Measurements from ENCODE around the gene RPS6KA2. TPM values are rescaled to one million over a fixed set of nuclear protein-coding genes. Genes with fewer than 3 reads are reported as not detected.

RPS6KA2 gene
- total and polyA plus RNA-seq, 2 experiments from 2014 or later, result 12.5 to 25.3 TPM

DNA sequence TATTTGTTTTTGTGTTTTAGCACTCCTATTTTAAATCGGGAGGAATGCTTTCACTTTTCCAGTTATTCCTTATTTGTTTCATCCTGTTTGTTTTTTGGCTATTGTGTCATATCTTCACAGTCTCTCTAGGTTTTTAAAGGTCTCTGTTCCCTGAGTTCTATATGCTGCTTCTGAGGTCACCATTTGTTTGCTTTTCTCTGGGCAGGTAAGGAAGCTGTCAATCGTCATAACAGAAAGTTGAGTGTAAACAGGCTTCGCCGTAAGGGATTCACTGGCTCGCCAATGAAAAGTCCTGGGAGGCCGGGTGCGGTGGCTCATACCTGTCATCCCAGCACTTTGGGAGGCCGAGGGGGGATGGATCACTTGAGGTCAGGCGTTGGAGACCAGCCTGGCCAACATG is 48.7 kb upstream of the RPS6KA2 start (continued):
- TF ChIP-seq, protein P1, sequence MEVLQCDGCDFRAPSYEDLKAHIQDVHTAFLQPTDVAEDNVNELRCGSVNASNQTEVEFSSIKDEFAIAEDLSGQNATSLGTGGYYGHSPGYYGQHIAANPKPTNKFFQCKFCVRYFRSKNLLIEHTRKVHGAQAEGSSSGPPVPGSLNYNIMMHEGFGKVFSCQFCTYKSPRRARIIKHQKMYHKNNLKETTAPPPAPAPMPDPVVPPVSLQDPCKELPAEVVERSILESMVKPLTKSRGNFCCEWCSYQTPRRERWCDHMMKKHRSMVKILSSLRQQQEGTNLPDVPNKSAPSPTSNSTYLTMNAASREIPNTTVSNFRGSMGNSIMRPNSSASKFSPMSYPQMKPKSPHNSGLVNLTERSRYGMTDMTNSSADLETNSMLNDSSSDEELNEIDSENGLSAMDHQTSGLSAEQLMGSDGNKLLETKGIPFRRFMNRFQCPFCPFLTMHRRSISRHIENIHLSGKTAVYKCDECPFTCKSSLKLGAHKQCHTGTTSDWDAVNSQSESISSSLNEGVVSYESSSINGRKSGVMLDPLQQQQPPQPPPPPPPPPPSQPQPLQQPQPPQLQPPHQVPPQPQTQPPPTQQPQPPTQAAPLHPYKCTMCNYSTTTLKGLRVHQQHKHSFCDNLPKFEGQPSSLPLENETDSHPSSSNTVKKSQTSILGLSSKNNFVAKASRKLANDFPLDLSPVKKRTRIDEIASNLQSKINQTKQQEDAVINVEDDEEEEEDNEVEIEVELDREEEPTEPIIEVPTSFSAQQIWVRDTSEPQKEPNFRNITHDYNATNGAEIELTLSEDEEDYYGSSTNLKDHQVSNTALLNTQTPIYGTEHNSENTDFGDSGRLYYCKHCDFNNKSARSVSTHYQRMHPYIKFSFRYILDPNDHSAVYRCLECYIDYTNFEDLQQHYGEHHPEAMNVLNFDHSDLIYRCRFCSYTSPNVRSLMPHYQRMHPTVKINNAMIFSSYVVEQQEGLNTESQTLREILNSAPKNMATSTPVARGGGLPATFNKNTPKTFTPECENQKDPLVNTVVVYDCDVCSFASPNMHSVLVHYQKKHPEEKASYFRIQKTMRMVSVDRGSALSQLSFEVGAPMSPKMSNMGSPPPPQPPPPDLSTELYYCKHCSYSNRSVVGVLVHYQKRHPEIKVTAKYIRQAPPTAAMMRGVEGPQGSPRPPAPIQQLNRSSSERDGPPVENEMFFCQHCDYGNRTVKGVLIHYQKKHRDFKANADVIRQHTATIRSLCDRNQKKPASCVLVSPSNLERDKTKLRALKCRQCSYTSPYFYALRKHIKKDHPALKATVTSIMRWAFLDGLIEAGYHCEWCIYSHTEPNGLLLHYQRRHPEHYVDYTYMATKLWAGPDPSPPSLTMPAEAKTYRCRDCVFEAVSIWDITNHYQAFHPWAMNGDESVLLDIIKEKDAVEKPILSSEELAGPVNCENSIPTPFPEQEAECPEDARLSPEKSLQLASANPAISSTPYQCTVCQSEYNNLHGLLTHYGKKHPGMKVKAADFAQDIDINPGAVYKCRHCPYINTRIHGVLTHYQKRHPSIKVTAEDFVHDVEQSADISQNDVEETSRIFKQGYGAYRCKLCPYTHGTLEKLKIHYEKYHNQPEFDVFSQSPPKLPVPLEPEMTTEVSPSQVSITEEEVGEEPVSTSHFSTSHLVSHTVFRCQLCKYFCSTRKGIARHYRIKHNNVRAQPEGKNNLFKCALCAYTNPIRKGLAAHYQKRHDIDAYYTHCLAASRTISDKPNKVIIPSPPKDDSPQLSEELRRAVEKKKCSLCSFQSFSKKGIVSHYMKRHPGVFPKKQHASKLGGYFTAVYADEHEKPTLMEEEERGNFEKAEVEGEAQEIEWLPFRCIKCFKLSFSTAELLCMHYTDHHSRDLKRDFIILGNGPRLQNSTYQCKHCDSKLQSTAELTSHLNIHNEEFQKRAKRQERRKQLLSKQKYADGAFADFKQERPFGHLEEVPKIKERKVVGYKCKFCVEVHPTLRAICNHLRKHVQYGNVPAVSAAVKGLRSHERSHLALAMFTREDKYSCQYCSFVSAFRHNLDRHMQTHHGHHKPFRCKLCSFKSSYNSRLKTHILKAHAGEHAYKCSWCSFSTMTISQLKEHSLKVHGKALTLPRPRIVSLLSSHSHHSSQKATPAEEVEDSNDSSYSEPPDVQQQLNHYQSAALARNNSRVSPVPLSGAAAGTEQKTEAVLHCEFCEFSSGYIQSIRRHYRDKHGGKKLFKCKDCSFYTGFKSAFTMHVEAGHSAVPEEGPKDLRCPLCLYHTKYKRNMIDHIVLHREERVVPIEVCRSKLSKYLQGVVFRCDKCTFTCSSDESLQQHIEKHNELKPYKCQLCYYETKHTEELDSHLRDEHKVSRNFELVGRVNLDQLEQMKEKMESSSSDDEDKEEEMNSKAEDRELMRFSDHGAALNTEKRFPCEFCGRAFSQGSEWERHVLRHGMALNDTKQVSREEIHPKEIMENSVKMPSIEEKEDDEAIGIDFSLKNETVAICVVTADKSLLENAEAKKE (CRISPR knock-in tag; IDR thresholded peaks at IDR 0.05), result no peak
- no peak for TF ChIP-seq ZNF331 (CRISPR knock-in tag; IDR thresholded peaks at IDR 0.05; ENCODE audit: low read depth)
- TF ChIP-seq EZH2 (IDR thresholded peaks at IDR 0.05; ENCODE audit: low read depth, unreplicated experiment), result no peak
- TF ChIP-seq EZH2phosphoT487 (IDR thresholded peaks at IDR 0.05; ENCODE audit: unreplicated experiment), result no peak
- TF ChIP-seq, protein P2, sequence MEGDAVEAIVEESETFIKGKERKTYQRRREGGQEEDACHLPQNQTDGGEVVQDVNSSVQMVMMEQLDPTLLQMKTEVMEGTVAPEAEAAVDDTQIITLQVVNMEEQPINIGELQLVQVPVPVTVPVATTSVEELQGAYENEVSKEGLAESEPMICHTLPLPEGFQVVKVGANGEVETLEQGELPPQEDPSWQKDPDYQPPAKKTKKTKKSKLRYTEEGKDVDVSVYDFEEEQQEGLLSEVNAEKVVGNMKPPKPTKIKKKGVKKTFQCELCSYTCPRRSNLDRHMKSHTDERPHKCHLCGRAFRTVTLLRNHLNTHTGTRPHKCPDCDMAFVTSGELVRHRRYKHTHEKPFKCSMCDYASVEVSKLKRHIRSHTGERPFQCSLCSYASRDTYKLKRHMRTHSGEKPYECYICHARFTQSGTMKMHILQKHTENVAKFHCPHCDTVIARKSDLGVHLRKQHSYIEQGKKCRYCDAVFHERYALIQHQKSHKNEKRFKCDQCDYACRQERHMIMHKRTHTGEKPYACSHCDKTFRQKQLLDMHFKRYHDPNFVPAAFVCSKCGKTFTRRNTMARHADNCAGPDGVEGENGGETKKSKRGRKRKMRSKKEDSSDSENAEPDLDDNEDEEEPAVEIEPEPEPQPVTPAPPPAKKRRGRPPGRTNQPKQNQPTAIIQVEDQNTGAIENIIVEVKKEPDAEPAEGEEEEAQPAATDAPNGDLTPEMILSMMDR (conservative IDR thresholded peaks at IDR 0.05; ENCODE audit: low read depth in 2 of 2), result no peak
- no peak for TF ChIP-seq CREB1 (CRISPR knock-in tag; IDR thresholded peaks at IDR 0.05; ENCODE audit: low read depth)
- no peak for TF ChIP-seq NANOG (IDR thresholded peaks at IDR 0.05; ENCODE audit: borderline replicate concordance)
- no peak for TF ChIP-seq ETS1 (IDR thresholded peaks at IDR 0.05)
- TF ChIP-seq POLR2AphosphoS5 (IDR thresholded peaks at IDR 0.05; ENCODE audit: low read depth), result no peak
- TF ChIP-seq ZNF114 (CRISPR knock-in tag; IDR thresholded peaks at IDR 0.05), result no peak
